CD8-positive, alpha-beta memory T cell (primary cell): ENCODE measurements around the gene USP46. TPM values are rescaled to one million over a fixed set of nuclear protein-coding genes. Genes with fewer than 3 reads are reported as not detected.
A peak's percentile ranks its signal among the peaks of the same experiment; 100 is the strongest.

Experiments used
- CTCF ChIA-PET: fragments of 350-600 bp; sonication (Branson Sonifier 250); formaldehyde crosslinking; loops from one replicate; lab custom pipeline; 2021; ENCODE audit warnings: antibody characterized with exemption; lab: Charles Lee
- POLR2A ChIA-PET: fragments of 350-600 bp; sonication (Branson Sonifier 250); formaldehyde crosslinking; loops from one replicate; lab custom pipeline; 2021; ENCODE audit warnings: antibody characterized with exemption; lab: Charles Lee
- DNase-seq, 5 donors: peaks; one replicate each; pipeline versions ENCODE4 v3.0.0 to v3.0.0-alpha.2; 2020 to 2022; ENCODE audit warnings: mixed read lengths in 1 of 5
- H3K27ac ChIP-seq: one replicate; pipeline ENCODE4 v1.7.0; 2013; ENCODE audit warnings: low read depth, mild to moderate bottlenecking, low read length, moderate library complexity
- H3K27me3 ChIP-seq: 2 replicates; pipeline ENCODE4 v1.7.0; 2013; ENCODE audit warnings: low read length, mild to moderate bottlenecking; ENCODE audit not compliant: insufficient read depth, poor library complexity, severe bottlenecking
- H3K36me3 ChIP-seq: 2 replicates; pipeline ENCODE4 v1.7.0; 2013; ENCODE audit warnings: mild to moderate bottlenecking, low read length, moderate library complexity; ENCODE audit not compliant: insufficient read depth
- H3K4me1 ChIP-seq: 2 replicates; pipeline ENCODE4 v1.7.0; 2013; ENCODE audit warnings: mild to moderate bottlenecking, low read length, moderate library complexity; ENCODE audit not compliant: insufficient read depth
- H3K4me3 ChIP-seq: 2 replicates; pipeline ENCODE4 v1.7.0; 2013; ENCODE audit warnings: mild to moderate bottlenecking, low read length
- H3K9me3 ChIP-seq: 2 replicates; pipeline ENCODE4 v1.7.0; 2013; ENCODE audit warnings: mild to moderate bottlenecking, low read length
- H3K27ac Mint-ChIP-seq, 8 donors: one replicate each; pipeline ENCODE4 v1.8.0; 2020 to 2021; ENCODE audit warnings: mixed read lengths in 8 of 8, mild to moderate bottlenecking in 6 of 8, inconsistent platforms in 3 of 8, moderate library complexity in 3 of 8
- H3K27me3 Mint-ChIP-seq, 2 donors: one replicate each; pipeline ENCODE4 v1.8.0; 2020 to 2021; ENCODE audit warnings: mixed read lengths in 2 of 2, mild to moderate bottlenecking in 1 of 2, moderate library complexity in 1 of 2
- H3K36me3 Mint-ChIP-seq, 3 donors: one replicate each; pipeline ENCODE4 v1.8.0; 2020 to 2021; ENCODE audit warnings: mixed read lengths in 3 of 3, inconsistent platforms in 1 of 3, mild to moderate bottlenecking in 1 of 3
- H3K4me1 Mint-ChIP-seq, 3 donors: one replicate each; pipeline ENCODE4 v1.8.0; 2020 to 2021; ENCODE audit warnings: mixed read lengths in 3 of 3, inconsistent platforms in 1 of 3, mild to moderate bottlenecking in 1 of 3
- H3K4me3 Mint-ChIP-seq, 7 donors: one replicate each; pipeline ENCODE4 v1.8.0; 2020 to 2021; ENCODE audit warnings: mixed read lengths in 7 of 7, mild to moderate bottlenecking in 6 of 7, moderate library complexity in 4 of 7, inconsistent platforms in 2 of 7
- H3K9me3 Mint-ChIP-seq, 5 donors: one replicate each; pipeline ENCODE4 v1.8.0; 2020 to 2022; ENCODE audit warnings: mixed read lengths in 5 of 5, mild to moderate bottlenecking in 3 of 5, moderate library complexity in 2 of 5, inconsistent platforms in 1 of 5
- polyA plus RNA-seq: library from polyadenylated mRNA; unstranded; fragments of 300-500 nt; fragmentation: Illumina TruSeq; gene quantifications from one replicate; pipeline ENCODE4 v1.2.3, GENCODE V29; 2021
- total RNA-seq, 2 experiments: library from RNA; stranded (reverse); gene quantifications; one replicate each; pipeline ENCODE4 v1.2.3, GENCODE V29; 2021

USP46 gene
- total and polyA plus RNA-seq, 3 experiments from 2014 or later = 5.8 to 16.9 (median 15.6) TPM

DNA sequence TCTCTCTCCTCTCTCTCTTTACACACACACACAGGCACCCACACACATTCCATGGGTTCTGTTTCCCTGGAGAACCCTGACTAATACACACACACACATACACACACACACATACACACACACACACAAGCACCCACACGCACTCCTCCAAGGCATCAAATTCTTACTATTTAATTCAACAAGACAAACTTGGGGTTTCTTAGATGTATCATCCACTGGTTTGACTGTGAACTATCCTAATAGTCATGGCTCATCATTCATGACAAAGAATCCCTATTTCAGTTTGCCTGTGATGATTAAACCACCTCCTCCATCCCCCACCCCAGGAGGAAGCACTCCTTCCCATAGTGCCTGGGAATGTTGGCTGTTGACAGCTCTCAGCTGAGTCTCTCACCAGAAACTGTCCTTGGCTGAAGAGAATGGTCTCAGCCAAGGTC, 98.2 kb downstream of the USP46 start:
- H3K36me3 ChIP-seq = no peaks in the 10 kb centered on the region
- no peaks in the 10 kb centered on the region for H3K4me1 ChIP-seq
- H3K9me3 ChIP-seq = no peaks in the 10 kb centered on the region
- Mint-ChIP-seq H3K4me3 (no peak overlapping the region), H3K36me3 (no peaks in the 10 kb centered on the region), H3K4me1 (no peaks in the 10 kb centered on the region), H3K27ac (no peak overlapping the region), H3K27me3 (peaks cover 11 to 48% of the 10 kb centered on the region in 2 donors), H3K9me3 (no peaks in the 10 kb centered on the region)
- H3K4me3 ChIP-seq = no peak overlapping the region
- ChIA-PET POLR2A (no interaction called here), CTCF (no interaction called here)
- H3K27me3 ChIP-seq = no peaks in the 10 kb centered on the region
- H3K27ac ChIP-seq = no peak overlapping the region
- no peak for DNase-seq

- H3K4me1 Mint-ChIP-seq = no peaks in the 10 kb centered on the region
- Histone ChIP-seq H3K27ac (no peak overlapping the region), H3K9me3 (no peaks in the 10 kb centered on the region), H3K4me1 (no peaks in the 10 kb centered on the region), H3K27me3 (no peaks in the 10 kb centered on the region), H3K36me3 (no peaks in the 10 kb centered on the region), H3K4me3 (no peak overlapping the region)
- ChIA-PET CTCF (no interaction called here), POLR2A (no interaction called here)
- no peaks in the 10 kb centered on the region for H3K9me3 Mint-ChIP-seq
- no peak overlapping the region for H3K4me3 Mint-ChIP-seq
- H3K27ac Mint-ChIP-seq = no peak overlapping the region
- no peak for DNase-seq
- peaks cover 0 to 3% (median 0%) of the 10 kb centered on the region in 3 donors for H3K36me3 Mint-ChIP-seq
- H3K27me3 Mint-ChIP-seq = peaks cover 17 to 56% of the 10 kb centered on the region in 2 donors
Observed at GRCh38 chr4:52555356-52555716, 103.8 kb downstream of the USP46 start.

- ChIA-PET POLR2A (no interaction called here), CTCF (no interaction called here)
- Histone ChIP-seq H3K36me3 (no peaks in the 10 kb centered on the region), H3K27ac (no peak overlapping the region), H3K27me3 (no peaks in the 10 kb centered on the region), H3K9me3 (no peaks in the 10 kb centered on the region), H3K4me3 (no peak overlapping the region), H3K4me1 (no peaks in the 10 kb centered on the region)
- H3K9me3 Mint-ChIP-seq = no peaks in the 10 kb centered on the region
- H3K4me3 Mint-ChIP-seq = no peak overlapping the region
- no peaks in the 10 kb centered on the region for H3K4me1 Mint-ChIP-seq
- no peak overlapping the region for H3K27ac Mint-ChIP-seq
- peaks cover 17 to 60% of the 10 kb centered on the region in 2 donors for H3K27me3 Mint-ChIP-seq
- peaks cover 0 to 3% (median 0%) of the 10 kb centered on the region in 3 donors for H3K36me3 Mint-ChIP-seq
- DNase-seq = no peak
Observed at GRCh38 chr4:52554612-52555355, 104.3 kb downstream of the USP46 start.

- Histone ChIP-seq H3K36me3 (no peaks in the 10 kb centered on the region), H3K4me3 (no peak overlapping the region), H3K27ac (no peak overlapping the region), H3K9me3 (no peaks in the 10 kb centered on the region), H3K4me1 (no peaks in the 10 kb centered on the region), H3K27me3 (no peaks in the 10 kb centered on the region)
- ChIA-PET POLR2A (no interaction called here), CTCF (no interaction called here)
- peaks cover 20 to 66% of the 10 kb centered on the region in 2 donors for H3K27me3 Mint-ChIP-seq
- no peak overlapping the region for H3K27ac Mint-ChIP-seq
- peaks cover 0 to 3% (median 0%) of the 10 kb centered on the region in 3 donors for H3K36me3 Mint-ChIP-seq
- H3K4me3 Mint-ChIP-seq = no peak overlapping the region
- H3K4me1 Mint-ChIP-seq = no peaks in the 10 kb centered on the region
- H3K9me3 Mint-ChIP-seq = no peaks in the 10 kb centered on the region
- DNase-seq = no peak
Observed at GRCh38 chr4:52552778-52553177, 106.3 kb downstream of the USP46 start.

DNA sequence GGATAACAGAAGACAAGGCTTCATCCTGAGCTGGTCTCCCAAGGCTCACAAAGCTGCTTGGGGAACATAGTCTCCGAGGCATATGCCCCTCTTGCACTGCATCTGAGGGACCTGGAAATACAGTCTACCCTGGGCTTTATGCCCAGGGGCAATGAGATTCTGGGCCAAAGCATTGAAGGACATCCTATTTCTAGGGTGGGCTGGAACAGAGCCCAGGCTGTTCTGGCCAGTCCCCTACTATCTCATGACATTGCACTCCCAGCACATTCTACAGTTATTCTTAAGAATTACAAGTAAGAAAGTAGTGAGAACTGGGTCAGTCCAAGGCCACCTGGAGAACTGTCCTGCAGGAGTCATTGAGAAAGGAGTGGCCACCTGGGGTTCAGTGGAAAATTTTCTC, 107.6 kb downstream of the USP46 start:
- Mint-ChIP-seq H3K4me1 (no peaks in the 10 kb centered on the region), H3K36me3 (peaks cover 0 to 3% (median 0%) of the 10 kb centered on the region in 3 donors), H3K27ac (no peak overlapping the region), H3K9me3 (no peaks in the 10 kb centered on the region), H3K4me3 (no peak overlapping the region), H3K27me3 (peaks cover 19 to 58% of the 10 kb centered on the region in 2 donors)
- Histone ChIP-seq H3K36me3 (no peaks in the 10 kb centered on the region), H3K27me3 (no peaks in the 10 kb centered on the region), H3K4me1 (no peaks in the 10 kb centered on the region), H3K9me3 (no peaks in the 10 kb centered on the region), H3K4me3 (no peak overlapping the region), H3K27ac (no peak overlapping the region)
- no peak for DNase-seq
- CTCF ChIA-PET = no interaction called here
- POLR2A ChIA-PET = no interaction called here

DNA sequence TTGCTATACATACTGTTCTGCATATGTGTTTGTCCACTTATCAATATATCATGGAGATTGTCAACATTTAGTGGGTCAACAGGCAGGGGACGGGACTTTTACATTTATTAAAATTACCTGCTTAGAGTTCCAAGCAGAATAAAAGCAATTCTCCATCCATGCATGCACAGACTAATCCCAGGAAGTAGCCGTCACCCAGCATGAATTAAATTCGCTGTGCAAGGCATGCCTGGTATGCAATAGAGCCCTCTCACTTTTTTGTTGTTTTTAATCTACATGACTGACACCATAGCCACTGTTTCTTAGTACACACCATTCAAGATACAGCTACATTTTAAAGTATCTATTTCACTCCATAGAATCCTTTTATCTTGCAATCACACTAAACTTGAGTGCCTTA, 108.9 kb downstream of the USP46 start:
- Histone ChIP-seq H3K27ac (no peak overlapping the region), H3K4me1 (no peaks in the 10 kb centered on the region), H3K36me3 (no peaks in the 10 kb centered on the region), H3K4me3 (no peak overlapping the region), H3K27me3 (no peaks in the 10 kb centered on the region), H3K9me3 (no peaks in the 10 kb centered on the region)
- ChIA-PET CTCF (interaction anchor here (1.2 kb wide), 1 partner anchor 115 kb away, joined by 4 read pairs; no protein-coding TSS in a partner anchor), POLR2A (no interaction called here)
- no peak overlapping the region for H3K4me3 Mint-ChIP-seq
- peaks cover 17 to 52% of the 10 kb centered on the region in 2 donors for H3K27me3 Mint-ChIP-seq
- peaks cover 0 to under 1% (median 0%) of the 10 kb centered on the region in 3 donors for H3K36me3 Mint-ChIP-seq
- H3K27ac Mint-ChIP-seq = no peak overlapping the region
- DNase-seq = no peak
- peaks cover 0 to under 1% (median 0%) of the 10 kb centered on the region in 5 donors for H3K9me3 Mint-ChIP-seq
- H3K4me1 Mint-ChIP-seq = no peaks in the 10 kb centered on the region

DNA sequence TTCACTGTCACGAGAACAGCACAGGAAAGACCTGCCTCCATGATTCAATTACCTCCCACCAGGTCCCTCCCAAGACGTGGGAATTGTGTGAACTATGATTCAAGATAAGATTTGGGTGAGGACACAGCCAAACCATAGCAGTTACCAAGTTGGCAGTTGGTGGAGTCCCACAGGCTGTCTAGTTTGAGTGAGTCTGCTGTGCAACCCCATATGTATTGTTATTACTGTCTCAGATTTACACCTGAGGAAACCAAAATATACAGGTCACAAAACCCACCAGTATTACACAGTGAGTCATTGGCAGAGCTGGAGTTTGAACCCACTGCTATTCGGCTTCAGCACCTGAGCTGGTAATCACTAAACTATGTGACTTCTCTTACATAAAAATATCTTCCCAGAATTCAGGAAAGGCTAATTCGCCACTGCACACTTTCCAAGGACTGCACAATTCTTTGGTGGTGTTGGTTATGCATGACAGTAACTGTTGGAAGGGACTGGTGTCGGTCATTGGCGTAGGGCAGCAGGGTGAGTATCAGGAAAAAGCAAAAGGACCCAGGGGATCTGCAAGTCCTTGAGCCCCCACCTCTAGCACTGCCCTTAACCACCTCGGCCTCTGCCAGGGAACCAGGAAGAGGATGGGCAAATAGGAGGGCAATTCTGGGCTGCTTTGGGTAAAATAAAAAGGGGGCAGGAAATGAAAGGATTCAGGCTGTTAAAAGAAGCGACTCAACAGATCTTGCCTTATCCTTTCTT, 110.1 kb downstream of the USP46 start:
- Mint-ChIP-seq H3K4me1 (no peaks in the 10 kb centered on the region), H3K27ac (peak overlapping the region in 1 of 8 donors; percentile 24), H3K36me3 (no peaks in the 10 kb centered on the region), H3K9me3 (peaks cover 0 to 2% (median 0%) of the 10 kb centered on the region in 5 donors), H3K27me3 (peaks cover 17 to 45% of the 10 kb centered on the region in 2 donors), H3K4me3 (no peak overlapping the region)
- CTCF ChIA-PET = interaction anchor here (1.2 kb wide), 1 partner anchor 116 kb away, joined by 4 read pairs; no protein-coding TSS in a partner anchor
- no peak for DNase-seq
- Histone ChIP-seq H3K4me1 (no peaks in the 10 kb centered on the region), H3K27ac (no peak overlapping the region), H3K4me3 (no peak overlapping the region), H3K9me3 (no peaks in the 10 kb centered on the region), H3K27me3 (no peaks in the 10 kb centered on the region), H3K36me3 (no peaks in the 10 kb centered on the region)
- POLR2A ChIA-PET = no interaction called here

- peaks cover 7 to 28% of the 10 kb centered on the region in 2 donors for H3K27me3 Mint-ChIP-seq
- H3K9me3 Mint-ChIP-seq = peaks cover 0 to 2% (median 0%) of the 10 kb centered on the region in 5 donors
- Histone ChIP-seq H3K27ac (no peak overlapping the region), H3K9me3 (no peaks in the 10 kb centered on the region), H3K36me3 (no peaks in the 10 kb centered on the region), H3K4me3 (no peak overlapping the region), H3K4me1 (no peaks in the 10 kb centered on the region), H3K27me3 (no peaks in the 10 kb centered on the region)
- no peak overlapping the region for H3K27ac Mint-ChIP-seq
- ChIA-PET CTCF (interaction anchor here (1.3 to 2.4 kb wide), 6 partner anchors 10 to 437 kb away, joined by 3 to 13 read pairs (median 8); partner anchors contain the start of gene USP46), POLR2A (no interaction called here)
- H3K4me1 Mint-ChIP-seq = no peaks in the 10 kb centered on the region
- H3K36me3 Mint-ChIP-seq = no peaks in the 10 kb centered on the region
- no peak overlapping the region for H3K4me3 Mint-ChIP-seq
- DNase-seq = no peak
Observed at GRCh38 chr4:52546449-52546848, 112.7 kb downstream of the USP46 start.
